KG1 (cell line): ENCODE data around the gene SIAH2.

Experiments used
- DNase-seq: peaks from one replicate; lab custom pipeline; 2025; lab: John Stamatoyannopoulos, UW

SIAH2 gene

GRCh38 chr3:150733936-150734794, 28.8 kb downstream of the SIAH2 start:
- DNase-seq, result no peak

- DNase-seq, result no peak
Observed at GRCh38 chr3:150733373-150733935, 29.5 kb downstream of the SIAH2 start.

- DNase-seq, result no peak
Observed at GRCh38 chr3:150729682-150730360, 33.1 kb downstream of the SIAH2 start.

- DNase-seq, result no peak
Observed at GRCh38 chr3:150727653-150728502, 35.1 kb downstream of the SIAH2 start.

- DNase-seq, result no peak
Observed at GRCh38 chr3:150725548-150725947, 37.4 kb downstream of the SIAH2 start.

GRCh38 chr3:150723946-150724345, 39.0 kb downstream of the SIAH2 start:
- DNase-seq, result no peak

GRCh38 chr3:150722267-150722666, 40.7 kb downstream of the SIAH2 start:
- no peak for DNase-seq

GRCh38 chr3:150721285-150722130, 41.5 kb downstream of the SIAH2 start:
- peak; percentile 21 for DNase-seq

GRCh38 chr3:150720444-150720843, 42.5 kb downstream of the SIAH2 start:
- no peak for DNase-seq

GRCh38 chr3:150710097-150710496, 52.9 kb downstream of the SIAH2 start:
- no peak for DNase-seq

- DNase-seq, result peak; percentile 36
Observed at GRCh38 chr3:150703756-150704344, 59.1 kb downstream of the SIAH2 start, which contains the start of gene ERICH6. Gene ERICH6 (minus strand): TSS chr3:150703920. CDS start chr3:150703898, 22 bp downstream.

- no peak for DNase-seq
Observed at GRCh38 chr3:150703299-150703755, 59.6 kb downstream of the SIAH2 start.

GRCh38 chr3:150699068-150699639, 63.8 kb downstream of the SIAH2 start:
- no peak for DNase-seq

- DNase-seq, result no peak
Observed at GRCh38 chr3:150697646-150698045, 65.3 kb downstream of the SIAH2 start.

- no peak for DNase-seq
Observed at GRCh38 chr3:150691414-150692040, 71.4 kb downstream of the SIAH2 start.
